ENCODE measurements around the gene RWDD2A. TPM values are rescaled to one million over a fixed set of nuclear protein-coding genes. Genes with fewer than 3 reads are reported as not detected.
A peak's percentile ranks its signal among the peaks of the same experiment; 100 is the strongest.

Gene RWDD2A
- total RNA-seq, 1 experiment from 2014 or later = 1.3 TPM

GRCh38 chr6:83160167-83160566 lies 33.0 kb upstream of the RWDD2A start:
- intact Hi-C loops (cut with micrococcal nuclease) = no loop called here
- H3K27me3 ChIP-seq (ENCODE audit: low read length) = no peaks in the 10 kb centered on the region
- DNase-seq (no peak), ATAC-seq (no peak)
- no peaks in the 10 kb centered on the region for H3K9me3 ChIP-seq (ENCODE audit: low read length)
- ChIA-PET CTCF (no interaction called here), POLR2A (ENCODE audit: unreplicated experiment) (no interaction called here)
- H3K4me2 ChIP-seq (ENCODE audit: low read length) = no peak overlapping the region
- no peaks in the 10 kb centered on the region for H3K4me1 ChIP-seq (ENCODE audit: insufficient read depth, low read length)
- no peaks in the 10 kb centered on the region for H3F3A ChIP-seq (ENCODE audit: low read length, unreplicated experiment)
- no peak overlapping the region for H3K27ac ChIP-seq (ENCODE audit: low read length)
- TF ChIP-seq EZH2phosphoT487 (IDR thresholded peaks at IDR 0.05; ENCODE audit: borderline replicate concordance, low read length) (no peak), EZH2 (IDR thresholded peaks at IDR 0.05; ENCODE audit: low read length, unreplicated experiment) (no peak)
- TF ChIP-seq, protein P1, sequence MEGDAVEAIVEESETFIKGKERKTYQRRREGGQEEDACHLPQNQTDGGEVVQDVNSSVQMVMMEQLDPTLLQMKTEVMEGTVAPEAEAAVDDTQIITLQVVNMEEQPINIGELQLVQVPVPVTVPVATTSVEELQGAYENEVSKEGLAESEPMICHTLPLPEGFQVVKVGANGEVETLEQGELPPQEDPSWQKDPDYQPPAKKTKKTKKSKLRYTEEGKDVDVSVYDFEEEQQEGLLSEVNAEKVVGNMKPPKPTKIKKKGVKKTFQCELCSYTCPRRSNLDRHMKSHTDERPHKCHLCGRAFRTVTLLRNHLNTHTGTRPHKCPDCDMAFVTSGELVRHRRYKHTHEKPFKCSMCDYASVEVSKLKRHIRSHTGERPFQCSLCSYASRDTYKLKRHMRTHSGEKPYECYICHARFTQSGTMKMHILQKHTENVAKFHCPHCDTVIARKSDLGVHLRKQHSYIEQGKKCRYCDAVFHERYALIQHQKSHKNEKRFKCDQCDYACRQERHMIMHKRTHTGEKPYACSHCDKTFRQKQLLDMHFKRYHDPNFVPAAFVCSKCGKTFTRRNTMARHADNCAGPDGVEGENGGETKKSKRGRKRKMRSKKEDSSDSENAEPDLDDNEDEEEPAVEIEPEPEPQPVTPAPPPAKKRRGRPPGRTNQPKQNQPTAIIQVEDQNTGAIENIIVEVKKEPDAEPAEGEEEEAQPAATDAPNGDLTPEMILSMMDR (conservative IDR thresholded peaks at IDR 0.05; ENCODE audit: low read depth, low read length) = no peak
- no peak overlapping the region for H2AFZ ChIP-seq (ENCODE audit: low read length)
- H3K9me2 ChIP-seq (replicated peaks; ENCODE audit: low read length) = no peaks in the 10 kb centered on the region
- H3K9ac ChIP-seq (ENCODE audit: low read length) = no peak overlapping the region
- H3K79me2 ChIP-seq (ENCODE audit: low read length) = no peaks in the 10 kb centered on the region
- BruUV-seq (replicated peaks) = no TSS peak
- H4K20me1 ChIP-seq (ENCODE audit: low read length) = no peaks in the 10 kb centered on the region
- no peaks in the 10 kb centered on the region for H3K36me3 ChIP-seq (ENCODE audit: low read depth, low read length)
- no peak overlapping the region for H3K4me3 ChIP-seq (ENCODE audit: low read length)

DNA sequence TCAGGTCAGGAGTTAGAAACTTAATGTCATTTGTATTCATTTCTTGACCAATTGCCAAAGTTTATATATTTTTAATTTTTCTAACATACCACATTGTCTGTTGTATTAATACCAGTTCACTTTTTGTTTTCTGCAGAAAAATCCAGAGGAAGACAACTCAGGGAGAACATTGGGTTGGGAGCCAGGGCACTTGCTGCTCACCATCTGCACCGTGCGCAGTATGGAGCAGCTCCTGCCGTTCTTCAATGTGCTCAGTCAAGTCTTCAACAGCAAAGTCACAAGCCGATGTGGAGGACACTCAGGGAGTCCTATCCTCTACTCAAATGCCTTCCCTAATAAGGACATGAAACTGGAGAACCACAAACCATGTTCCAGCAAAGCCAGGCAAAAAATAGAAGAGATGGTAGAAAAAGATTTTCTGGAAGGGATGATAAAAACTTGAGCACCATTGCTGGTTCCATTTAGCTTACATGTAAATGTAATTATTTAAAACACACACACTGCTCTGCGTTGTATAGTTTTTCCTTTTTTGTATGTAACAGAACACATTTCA lies 25.4 kb upstream of the RWDD2A start:
- Histone ChIP-seq H3F3A (ENCODE audit: low read length, unreplicated experiment) (no peaks in the 10 kb centered on the region), H3K27ac (ENCODE audit: low read length) (no peak overlapping the region), H3K4me2 (ENCODE audit: low read length) (no peak overlapping the region), H3K9me3 (ENCODE audit: low read length) (no peaks in the 10 kb centered on the region), H2AFZ (ENCODE audit: low read length) (no peak overlapping the region), H3K9me2 (replicated peaks; ENCODE audit: low read length) (no peaks in the 10 kb centered on the region), H3K36me3 (ENCODE audit: low read depth, low read length) (peaks cover 38% of the 10 kb centered on the region), H4K20me1 (ENCODE audit: low read length) (no peaks in the 10 kb centered on the region), H3K79me2 (ENCODE audit: low read length) (no peaks in the 10 kb centered on the region), H3K27me3 (ENCODE audit: low read length) (no peaks in the 10 kb centered on the region), H3K4me3 (ENCODE audit: low read length) (no peak overlapping the region), H3K4me1 (ENCODE audit: insufficient read depth, low read length) (no peaks in the 10 kb centered on the region), H3K9ac (ENCODE audit: low read length) (no peak overlapping the region)
- POLR2A ChIA-PET (ENCODE audit: unreplicated experiment) = no interaction called here
- DNase-seq = no peak
- BruUV-seq (replicated peaks) = no TSS peak
- TF ChIP-seq, protein P1 (conservative IDR thresholded peaks at IDR 0.05; ENCODE audit: low read depth, low read length) = no peak
- TF ChIP-seq EZH2phosphoT487 (IDR thresholded peaks at IDR 0.05; ENCODE audit: borderline replicate concordance, low read length) = no peak
- no peak for TF ChIP-seq EZH2 (IDR thresholded peaks at IDR 0.05; ENCODE audit: low read length, unreplicated experiment)
- ATAC-seq = no peak
- intact Hi-C loops (cut with micrococcal nuclease) = no loop called here
- CTCF ChIA-PET = no interaction called here

DNA sequence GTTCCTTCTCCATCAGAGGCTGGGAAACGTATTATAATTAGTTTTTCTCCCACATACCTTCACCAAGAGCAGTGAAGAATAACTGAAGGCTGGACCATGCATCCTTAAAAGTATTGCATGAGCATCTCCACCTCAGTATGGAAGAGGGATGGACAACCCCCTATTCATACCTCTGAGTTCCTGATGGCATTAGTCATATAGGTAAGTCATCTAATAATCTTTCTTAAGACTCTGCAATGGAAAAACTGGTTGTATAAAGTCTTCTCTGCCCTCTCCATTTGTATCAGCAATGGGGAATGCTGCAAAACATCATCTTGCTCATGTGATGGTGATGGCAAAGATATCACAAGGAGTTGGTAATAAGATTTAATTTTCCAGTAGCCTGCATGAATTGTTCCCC lies 24.6 kb upstream of the RWDD2A start:
- H3K79me2 ChIP-seq (ENCODE audit: low read length) = no peaks in the 10 kb centered on the region
- no peak overlapping the region for H3K4me3 ChIP-seq (ENCODE audit: low read length)
- no peaks in the 10 kb centered on the region for H3K4me1 ChIP-seq (ENCODE audit: insufficient read depth, low read length)
- no peak overlapping the region for H2AFZ ChIP-seq (ENCODE audit: low read length)
- CTCF ChIA-PET = no interaction called here
- H3K27me3 ChIP-seq (ENCODE audit: low read length) = no peaks in the 10 kb centered on the region
- ATAC-seq = no peak
- no TSS peak for BruUV-seq (replicated peaks)
- TF ChIP-seq, protein P1 (conservative IDR thresholded peaks at IDR 0.05; ENCODE audit: low read depth, low read length) = no peak
- no peak for TF ChIP-seq EZH2 (IDR thresholded peaks at IDR 0.05; ENCODE audit: low read length, unreplicated experiment)
- no peak for TF ChIP-seq EZH2phosphoT487 (IDR thresholded peaks at IDR 0.05; ENCODE audit: borderline replicate concordance, low read length)
- H3K27ac ChIP-seq (ENCODE audit: low read length) = no peak overlapping the region
- H3K4me2 ChIP-seq (ENCODE audit: low read length) = no peak overlapping the region
- H3F3A ChIP-seq (ENCODE audit: low read length, unreplicated experiment) = no peaks in the 10 kb centered on the region
- DNase-seq = peak; percentile 33
- H3K9me2 ChIP-seq (replicated peaks; ENCODE audit: low read length) = no peaks in the 10 kb centered on the region
- H3K36me3 ChIP-seq (ENCODE audit: low read depth, low read length) = peaks cover 45% of the 10 kb centered on the region
- H3K9ac ChIP-seq (ENCODE audit: low read length) = no peak overlapping the region
- H3K9me3 ChIP-seq (ENCODE audit: low read length) = no peaks in the 10 kb centered on the region
- intact Hi-C loops (cut with micrococcal nuclease) = no loop called here
- POLR2A ChIA-PET (ENCODE audit: unreplicated experiment) = interaction anchor here (0.5 kb wide), 1 partner anchor 37 kb away, joined by 3 read pairs; no protein-coding TSS in a partner anchor
- H4K20me1 ChIP-seq (ENCODE audit: low read length) = no peaks in the 10 kb centered on the region

Measured in PC-3 (cell line).